Effector memory CD8-positive, alpha-beta T cell (primary cell): Measurements from ENCODE around the gene SPRY4.

ENCODE experiments used
- ATAC-seq: fragments of 150-1000 bp; cut with Tn5 transposase; replicated peaks from 2 replicates; pipeline ENCODE4 v1.10.0; 2021; ENCODE audit warnings: mild to moderate bottlenecking, moderate library complexity
- DNase-seq, 3 experiments: peaks; one replicate each; pipeline ENCODE4 v3.0.0; 2021
- H3K27ac Mint-ChIP-seq, 2 donors: one replicate each; pipeline ENCODE4 v1.8.0; 2022; ENCODE audit warnings: mild to moderate bottlenecking in 2 of 2, mixed read lengths in 2 of 2, moderate library complexity in 2 of 2
- H3K27me3 Mint-ChIP-seq, 2 donors: one replicate each; pipeline ENCODE4 v1.8.0; 2022; ENCODE audit warnings: mixed read lengths in 2 of 2
- H3K36me3 Mint-ChIP-seq: one replicate; pipeline ENCODE4 v1.8.0; 2022; ENCODE audit warnings: mild to moderate bottlenecking, moderate library complexity, mixed read lengths; ENCODE audit not compliant: insufficient read depth
- H3K4me1 Mint-ChIP-seq, 2 donors: one replicate each; pipeline ENCODE4 v1.8.0; 2022; ENCODE audit warnings: low read depth in 2 of 2, mixed read lengths in 2 of 2
- H3K4me3 Mint-ChIP-seq, 2 donors: one replicate each; pipeline ENCODE4 v1.8.0; 2022; ENCODE audit warnings: mild to moderate bottlenecking in 2 of 2, mixed read lengths in 2 of 2, moderate library complexity in 2 of 2
- H3K9me3 Mint-ChIP-seq, 2 donors: one replicate each; pipeline ENCODE4 v1.8.0; 2022; ENCODE audit warnings: mixed read lengths in 2 of 2

Gene SPRY4

DNA sequence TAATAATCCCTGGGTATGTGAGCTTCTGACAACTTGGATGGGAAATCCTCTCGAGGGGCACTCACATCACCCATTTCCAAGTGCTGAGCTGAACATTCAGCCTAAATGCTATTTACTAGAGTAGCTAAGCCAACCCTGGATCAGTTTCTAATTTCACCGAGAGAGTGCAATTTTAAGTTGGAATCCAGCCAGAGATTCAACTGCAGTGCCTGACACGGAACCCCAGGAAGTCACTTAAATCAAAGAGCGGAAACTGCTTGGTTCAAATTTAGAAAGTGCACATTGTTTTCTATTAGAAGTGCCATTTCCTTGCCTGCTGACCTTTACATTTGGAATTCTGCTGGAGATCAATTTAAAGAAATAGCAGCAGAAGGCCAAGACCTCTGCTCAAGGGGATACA, 8.8 kb downstream of the SPRY4 start:
- ATAC-seq: no peak
- no peak overlapping the region for H3K27ac Mint-ChIP-seq
- H3K4me3 Mint-ChIP-seq: no peak overlapping the region

DNA sequence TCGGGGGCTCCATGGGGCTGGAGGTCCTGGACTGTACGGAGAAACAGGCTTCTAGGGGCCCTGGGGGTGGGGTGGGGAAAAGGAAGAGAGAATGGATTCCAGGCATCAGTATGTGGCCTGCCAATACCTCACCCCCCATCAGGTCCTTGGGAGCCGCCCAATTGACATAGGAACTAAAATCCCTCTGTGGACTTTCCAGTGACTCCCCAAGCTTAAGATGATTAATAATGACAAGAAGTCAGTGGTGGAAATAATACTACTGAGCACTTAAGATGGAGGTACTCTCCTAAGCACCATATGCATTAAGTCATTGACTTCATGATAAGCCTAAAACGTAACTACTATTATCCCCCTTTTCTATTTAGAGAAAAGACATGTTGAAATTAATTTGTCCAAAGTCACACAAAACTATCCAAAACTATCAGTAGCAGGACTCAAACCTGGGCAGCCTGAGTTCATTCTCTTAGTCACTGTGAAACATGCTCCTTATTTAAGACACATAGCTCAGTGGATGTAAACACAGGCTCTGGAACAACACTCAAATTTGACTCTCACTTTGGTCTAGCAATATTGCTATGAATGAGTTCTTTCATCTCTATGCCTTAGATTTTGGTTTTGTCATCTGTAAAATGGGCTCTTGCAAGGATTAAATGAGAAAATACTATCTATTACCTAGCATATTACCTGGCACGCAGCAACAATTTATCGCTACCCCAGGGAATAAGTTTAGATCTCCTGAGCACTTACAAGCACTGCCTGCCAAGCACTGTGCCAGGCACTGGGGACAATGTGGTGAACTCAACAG, 9.5 kb downstream of the SPRY4 start:
- Mint-ChIP-seq H3K27me3 (peaks cover 25 to 76% of the 10 kb centered on the region in 2 donors), H3K9me3 (no peaks in the 10 kb centered on the region), H3K36me3 (no peaks in the 10 kb centered on the region), H3K4me3 (no peak overlapping the region), H3K4me1 (peaks cover 2 to 6% of the 10 kb centered on the region in 2 donors), H3K27ac (no peak overlapping the region)
- no peak for ATAC-seq
- no peak for DNase-seq

More for the DNA sequence above, 8.8 kb downstream of the SPRY4 start:
- H3K36me3 Mint-ChIP-seq: no peaks in the 10 kb centered on the region
- no peaks in the 10 kb centered on the region for H3K9me3 Mint-ChIP-seq
- H3K27me3 Mint-ChIP-seq: peaks cover 25 to 76% of the 10 kb centered on the region in 2 donors
- H3K4me1 Mint-ChIP-seq: peaks cover 3 to 6% of the 10 kb centered on the region in 2 donors
- no peak for DNase-seq

DNA sequence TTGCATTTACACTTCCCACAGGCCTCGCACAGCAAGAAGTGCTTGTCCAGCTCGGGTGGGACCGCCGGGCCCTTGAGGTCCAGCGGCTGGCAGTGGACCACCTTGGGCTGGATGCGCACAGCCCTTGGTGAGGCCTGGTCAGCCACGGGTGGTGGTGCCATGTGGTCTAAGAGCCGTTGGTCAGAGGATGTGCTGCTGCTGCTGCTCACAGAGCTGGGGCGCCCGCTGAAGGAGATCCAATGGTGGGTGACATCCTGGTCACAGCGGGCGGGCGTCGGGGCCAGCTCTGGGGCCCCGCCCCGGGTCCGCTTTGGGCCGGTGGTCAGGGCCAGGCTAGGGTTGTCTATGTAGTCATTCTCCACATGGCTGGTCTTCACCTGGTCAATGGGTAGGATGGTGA, 10.2 kb downstream of the SPRY4 start:
- no peak for ATAC-seq
- H3K36me3 Mint-ChIP-seq: no peaks in the 10 kb centered on the region

DNA sequence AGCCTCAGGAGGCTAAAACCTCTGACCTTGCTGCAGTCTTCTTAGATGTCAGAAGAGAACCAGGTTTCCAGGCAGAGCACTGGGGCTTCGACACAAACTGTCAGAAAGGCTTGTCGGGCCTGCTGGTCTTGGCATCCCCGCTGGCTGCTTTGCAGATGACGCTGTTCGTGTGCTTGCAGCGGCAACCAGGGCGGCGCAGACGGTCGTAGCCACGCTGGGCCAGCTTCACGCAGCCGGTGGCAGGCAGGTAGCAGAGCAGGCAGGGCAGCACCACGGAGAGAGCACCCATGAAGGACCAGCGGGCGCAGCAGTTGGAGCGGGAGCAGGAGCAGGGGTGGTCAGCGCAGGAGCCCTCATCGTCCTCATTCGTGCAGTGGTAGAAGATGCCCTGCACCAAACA, 10.7 kb downstream of the SPRY4 start:
- Mint-ChIP-seq H3K4me1 (peaks cover 1 to 3% of the 10 kb centered on the region in 2 donors), H3K36me3 (no peaks in the 10 kb centered on the region), H3K27ac (no peak overlapping the region), H3K4me3 (no peak overlapping the region), H3K9me3 (no peaks in the 10 kb centered on the region), H3K27me3 (peaks cover 28 to 76% of the 10 kb centered on the region in 2 donors)
- ATAC-seq (no peak), DNase-seq (no peak)

More for the DNA sequence above, 10.2 kb downstream of the SPRY4 start:
- DNase-seq: no peak
- H3K27me3 Mint-ChIP-seq: peaks cover 28 to 76% of the 10 kb centered on the region in 2 donors
- no peaks in the 10 kb centered on the region for H3K9me3 Mint-ChIP-seq
- peaks cover 1 to 6% of the 10 kb centered on the region in 2 donors for H3K4me1 Mint-ChIP-seq
- H3K27ac Mint-ChIP-seq: no peak overlapping the region
- no peak overlapping the region for H3K4me3 Mint-ChIP-seq

DNA sequence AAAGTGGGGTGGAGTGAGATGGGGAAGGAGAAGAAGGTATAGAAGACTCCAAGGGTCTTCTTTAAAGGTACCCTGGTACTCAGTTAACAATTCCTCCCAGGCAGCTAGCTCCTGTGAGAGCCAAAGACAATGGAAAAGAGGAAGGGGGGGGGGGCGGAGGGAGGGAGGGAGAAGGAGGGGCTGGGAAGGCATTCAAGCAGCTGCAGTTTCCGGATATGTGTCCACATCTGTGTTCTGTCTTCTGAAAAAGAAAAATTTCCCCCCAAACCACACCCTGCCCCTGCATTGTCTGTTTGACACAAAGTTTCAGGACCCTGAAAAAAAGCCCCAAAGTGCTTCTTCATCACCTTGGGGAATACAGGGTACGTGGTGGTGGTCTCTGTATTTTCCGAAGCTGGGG, 11.1 kb downstream of the SPRY4 start:
- H3K27ac Mint-ChIP-seq: no peak overlapping the region
- no peaks in the 10 kb centered on the region for H3K4me1 Mint-ChIP-seq
- ATAC-seq (no peak), DNase-seq (no peak)
- H3K9me3 Mint-ChIP-seq: no peaks in the 10 kb centered on the region
- H3K27me3 Mint-ChIP-seq: peaks cover 25 to 74% of the 10 kb centered on the region in 2 donors
- H3K36me3 Mint-ChIP-seq: no peaks in the 10 kb centered on the region
- no peak overlapping the region for H3K4me3 Mint-ChIP-seq

DNA sequence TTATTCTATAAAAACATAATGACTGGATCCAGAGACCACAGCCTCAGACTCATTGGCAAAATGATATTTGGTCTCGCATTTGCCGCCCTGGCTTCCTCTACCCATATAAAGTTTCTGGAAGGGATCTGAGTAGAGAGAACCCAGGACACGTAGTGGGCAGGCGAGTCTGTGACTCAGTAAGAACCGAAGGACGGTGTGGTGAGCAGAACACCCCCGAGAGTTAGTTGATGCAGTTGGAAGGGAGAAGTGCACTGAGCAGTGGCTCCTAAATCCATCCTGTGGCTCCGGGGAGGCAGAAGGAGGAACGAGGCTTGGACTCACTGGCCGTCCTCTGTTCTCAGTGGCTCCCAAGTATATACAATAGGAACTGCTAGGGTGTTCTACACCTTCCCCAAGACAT, 11.5 kb downstream of the SPRY4 start:
- DNase-seq: no peak
- Mint-ChIP-seq H3K9me3 (no peaks in the 10 kb centered on the region), H3K27ac (no peak overlapping the region), H3K27me3 (peaks cover 25 to 73% of the 10 kb centered on the region in 2 donors), H3K36me3 (no peaks in the 10 kb centered on the region), H3K4me3 (no peak overlapping the region), H3K4me1 (no peaks in the 10 kb centered on the region)
- no peak for ATAC-seq

DNA sequence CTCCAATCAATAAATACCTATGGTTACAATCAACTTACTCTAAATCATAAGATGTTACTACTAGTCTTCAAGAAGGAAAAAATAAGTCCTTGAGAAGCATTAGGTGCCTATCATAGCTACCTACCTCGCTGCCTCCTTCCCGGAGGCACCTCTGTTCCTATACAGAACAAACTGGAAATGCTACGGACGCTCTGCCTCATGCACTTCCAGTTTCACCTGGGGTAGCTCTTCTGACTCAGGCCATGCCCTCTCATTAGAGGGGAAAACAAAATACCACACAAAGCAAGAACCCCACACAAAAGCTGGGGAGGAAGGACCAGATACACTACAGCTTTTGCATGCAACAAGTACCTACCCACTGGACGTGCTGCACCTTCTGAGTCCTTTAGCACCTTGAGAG, 12.4 kb downstream of the SPRY4 start:
- Mint-ChIP-seq H3K27me3 (peaks cover 19 to 73% of the 10 kb centered on the region in 2 donors), H3K9me3 (no peaks in the 10 kb centered on the region), H3K4me1 (no peaks in the 10 kb centered on the region), H3K4me3 (no peak overlapping the region), H3K27ac (no peak overlapping the region), H3K36me3 (no peaks in the 10 kb centered on the region)
- ATAC-seq (no peak), DNase-seq (no peak)

DNA sequence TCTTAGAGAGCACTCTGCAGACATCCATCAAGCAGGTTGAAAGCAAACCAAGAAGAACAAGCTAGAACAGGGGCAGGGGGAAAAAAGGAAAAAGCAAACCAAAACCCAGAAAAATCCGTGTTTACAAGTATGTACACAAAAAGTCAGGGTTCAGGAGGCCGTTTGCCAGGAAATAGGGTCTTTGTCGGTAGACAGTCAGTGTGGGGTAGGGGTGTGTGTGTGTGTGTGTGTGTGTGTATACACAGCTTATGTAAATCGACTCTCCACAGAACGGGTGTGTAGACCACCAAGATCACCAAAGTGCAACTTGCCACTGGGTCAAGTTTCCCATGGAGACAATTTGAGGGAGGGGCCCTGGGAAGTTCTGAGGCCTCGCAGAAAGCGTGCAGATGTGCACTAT, 13.1 kb downstream of the SPRY4 start:
- no peak for ATAC-seq
- Mint-ChIP-seq H3K36me3 (no peaks in the 10 kb centered on the region), H3K4me3 (no peak overlapping the region), H3K27ac (no peak overlapping the region), H3K4me1 (no peaks in the 10 kb centered on the region), H3K9me3 (no peaks in the 10 kb centered on the region), H3K27me3 (peaks cover 19 to 73% of the 10 kb centered on the region in 2 donors)
- no peak for DNase-seq

DNA sequence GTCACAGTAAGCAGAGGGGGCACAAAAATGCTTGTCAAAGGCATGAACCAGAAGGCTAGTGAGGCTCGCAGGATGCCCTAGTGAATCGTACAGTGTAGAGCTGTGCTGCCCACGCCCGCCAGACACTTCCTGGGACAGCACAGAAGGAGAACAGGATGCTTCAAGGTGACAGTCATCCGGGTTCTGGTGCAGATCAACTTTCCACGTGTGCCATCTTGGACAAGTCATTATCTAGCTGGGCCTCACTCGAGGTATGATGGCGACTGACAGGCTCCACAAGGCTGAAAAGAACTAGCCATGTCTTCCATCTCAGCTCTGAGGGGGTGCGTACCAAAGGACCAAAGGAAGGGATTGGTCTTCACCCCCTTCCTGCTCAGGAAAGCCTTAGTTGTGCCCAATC, 14.0 kb downstream of the SPRY4 start:
- Mint-ChIP-seq H3K27ac (no peak overlapping the region), H3K4me3 (no peak overlapping the region), H3K9me3 (no peaks in the 10 kb centered on the region), H3K4me1 (no peaks in the 10 kb centered on the region), H3K36me3 (no peaks in the 10 kb centered on the region), H3K27me3 (peaks cover 20 to 79% of the 10 kb centered on the region in 2 donors)
- DNase-seq: no peak
- ATAC-seq: no peak

DNA sequence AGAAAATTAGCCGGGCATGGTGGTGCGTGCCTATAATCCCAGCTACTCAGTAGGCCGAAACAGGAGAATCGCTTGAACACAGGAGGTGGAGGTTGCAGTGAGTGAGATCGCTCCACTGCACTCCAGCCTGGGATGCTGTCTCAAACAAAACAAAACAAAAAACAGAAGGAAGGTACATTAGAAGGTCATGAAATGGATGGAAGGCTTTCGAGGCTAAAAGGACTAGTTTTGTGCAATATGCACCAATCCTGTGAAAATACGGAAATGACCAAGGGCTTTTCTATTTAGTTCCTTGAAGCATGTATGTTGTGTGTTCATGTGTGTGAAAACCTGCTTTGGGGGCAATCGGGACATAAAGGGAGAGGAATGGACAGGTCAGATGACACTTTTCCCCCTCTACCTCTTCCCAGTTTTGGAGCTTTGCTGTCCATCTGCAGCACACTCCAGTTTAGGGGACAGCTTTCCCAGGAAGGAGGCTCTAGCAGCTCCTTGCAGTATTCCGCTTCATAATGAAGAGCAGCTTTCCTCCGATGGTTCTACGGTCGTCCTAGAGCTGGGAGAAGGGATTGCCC, 15.0 kb downstream of the SPRY4 start:
- H3K9me3 Mint-ChIP-seq: no peaks in the 10 kb centered on the region
- ATAC-seq: no peak
- no peak overlapping the region for H3K4me3 Mint-ChIP-seq
- no peak overlapping the region for H3K27ac Mint-ChIP-seq
- H3K27me3 Mint-ChIP-seq: peaks cover 25 to 84% of the 10 kb centered on the region in 2 donors
- DNase-seq: no peak
- H3K36me3 Mint-ChIP-seq: no peaks in the 10 kb centered on the region
- no peaks in the 10 kb centered on the region for H3K4me1 Mint-ChIP-seq

DNA sequence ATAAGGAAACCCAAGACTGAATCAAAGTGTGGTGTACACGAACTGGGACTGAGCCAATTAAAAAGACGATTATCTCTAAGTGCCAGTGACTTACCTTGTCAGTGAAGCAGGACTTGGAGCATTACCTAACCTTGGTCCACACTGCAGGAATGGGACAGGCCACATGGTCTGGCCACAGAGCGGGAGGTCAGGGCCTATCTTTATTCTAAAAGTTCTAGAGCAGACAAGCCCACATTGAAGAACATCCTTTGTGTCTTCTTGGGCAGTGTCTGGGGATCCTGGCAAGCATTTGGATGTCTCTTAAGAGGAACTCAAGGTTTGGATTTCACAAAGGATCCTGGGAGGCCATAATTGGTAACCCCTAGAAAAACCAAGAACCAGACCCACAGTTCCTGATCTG, 16.5 kb downstream of the SPRY4 start:
- Mint-ChIP-seq H3K9me3 (no peaks in the 10 kb centered on the region), H3K4me1 (no peaks in the 10 kb centered on the region), H3K36me3 (no peaks in the 10 kb centered on the region), H3K27ac (no peak overlapping the region), H3K27me3 (peaks cover 25 to 73% of the 10 kb centered on the region in 2 donors), H3K4me3 (no peak overlapping the region)
- no peak for DNase-seq
- no peak for ATAC-seq

DNA sequence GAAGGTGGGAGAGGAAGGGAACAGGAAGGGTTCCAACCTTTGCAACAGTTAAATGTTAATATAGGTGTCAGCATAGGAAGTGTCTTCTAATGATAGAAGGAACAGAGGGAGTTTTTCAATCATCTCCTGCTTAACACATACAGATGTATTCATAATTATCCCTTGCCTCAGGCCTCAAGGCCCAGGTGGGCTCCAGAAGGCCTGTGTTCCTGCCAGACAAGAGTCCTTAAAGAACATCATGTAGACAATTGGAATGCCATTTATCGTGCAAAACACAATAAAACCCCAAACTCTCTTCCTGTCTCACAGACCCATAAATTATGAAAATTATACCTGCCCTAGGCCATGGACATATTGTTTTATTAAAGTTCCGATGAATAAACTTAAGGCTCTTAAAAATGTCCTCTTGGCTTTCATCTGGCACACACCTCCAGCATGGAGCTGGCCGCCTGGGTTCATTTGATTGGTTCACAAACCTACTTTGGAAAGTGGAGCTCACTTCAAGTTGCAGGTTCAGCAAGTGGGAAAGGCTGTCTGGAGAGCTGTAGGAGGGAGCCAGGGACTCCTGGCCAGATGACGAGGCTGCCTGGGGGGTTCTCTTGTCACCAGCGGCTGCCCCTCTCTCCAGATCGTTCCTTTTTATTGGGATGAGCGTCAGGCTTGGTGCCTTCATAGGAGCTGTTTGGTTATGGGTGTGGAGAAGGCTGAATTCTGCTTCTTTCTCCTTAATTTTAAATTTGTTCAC, 17.5 kb downstream of the SPRY4 start:
- Mint-ChIP-seq H3K4me3 (no peak overlapping the region), H3K36me3 (no peaks in the 10 kb centered on the region), H3K4me1 (no peaks in the 10 kb centered on the region), H3K27me3 (peaks cover 25 to 63% of the 10 kb centered on the region in 2 donors), H3K9me3 (no peaks in the 10 kb centered on the region), H3K27ac (no peak overlapping the region)
- no peak for ATAC-seq
- DNase-seq: no peak

DNA sequence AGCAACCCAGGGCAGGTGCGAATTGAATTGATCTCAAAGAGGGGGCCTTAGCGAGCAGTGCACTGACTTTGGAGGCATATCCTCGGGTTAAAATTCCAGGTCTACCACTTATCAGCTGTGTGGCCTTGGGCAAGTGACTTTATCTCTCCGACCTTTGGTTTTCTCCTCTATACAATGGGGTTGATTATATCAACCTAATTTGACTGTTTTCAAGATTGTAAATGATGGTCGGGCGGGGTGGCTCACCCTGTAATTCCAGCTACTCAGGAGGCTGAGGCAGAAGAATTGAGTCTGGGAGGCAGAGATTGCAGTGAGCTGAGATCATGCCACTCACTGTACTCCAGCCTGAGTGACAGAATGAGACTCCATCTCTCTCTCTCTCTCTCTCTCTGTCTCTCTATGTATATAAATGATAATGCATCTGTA, 18.7 kb downstream of the SPRY4 start:
- Mint-ChIP-seq H3K4me1 (peaks cover 7% of the 10 kb centered on the region in 2 donors), H3K27me3 (peaks cover 25 to 51% of the 10 kb centered on the region in 2 donors), H3K9me3 (no peaks in the 10 kb centered on the region), H3K36me3 (no peaks in the 10 kb centered on the region), H3K4me3 (no peak overlapping the region), H3K27ac (no peak overlapping the region)
- ATAC-seq (no peak), DNase-seq (no peak)
